Fibroblast of mammary gland (primary cell): ENCODE results near the gene PCDHA5.
"Not testable (repeated sequence)": the region's sequence is repeated elsewhere in the genome, so short reads cannot be mapped to it uniquely, and the experiment has no call there.

ENCODE experiments used
- DNase-seq: peaks from one replicate; pipeline ENCODE4 v3.0.0-alpha.2; 2010; ENCODE audit warnings: low read depth
- H3K4me3 ChIP-seq: 2 replicates; pipeline ENCODE4 v1.5.1; 2011; ENCODE audit warnings: low read depth, mild to moderate bottlenecking, low read length, moderate library complexity; ENCODE audit not compliant: control insufficient read depth
- TF ChIP-seq, protein P1 (sequence below): conservative IDR thresholded peaks from 2 replicates; pipeline ENCODE4 v1.5.1; 2011; ENCODE audit warnings: low read depth, low read length, inconsistent platforms; ENCODE audit not compliant: control insufficient read depth, insufficient read depth

PCDHA5 gene

GRCh38 chr5:140806834-140807775, 14.3 kb upstream of the PCDHA5 start, which contains the start of gene PCDHA4:
Gene PCDHA4 (plus strand): TSS chr5:140807068.
- TF ChIP-seq, protein P1, sequence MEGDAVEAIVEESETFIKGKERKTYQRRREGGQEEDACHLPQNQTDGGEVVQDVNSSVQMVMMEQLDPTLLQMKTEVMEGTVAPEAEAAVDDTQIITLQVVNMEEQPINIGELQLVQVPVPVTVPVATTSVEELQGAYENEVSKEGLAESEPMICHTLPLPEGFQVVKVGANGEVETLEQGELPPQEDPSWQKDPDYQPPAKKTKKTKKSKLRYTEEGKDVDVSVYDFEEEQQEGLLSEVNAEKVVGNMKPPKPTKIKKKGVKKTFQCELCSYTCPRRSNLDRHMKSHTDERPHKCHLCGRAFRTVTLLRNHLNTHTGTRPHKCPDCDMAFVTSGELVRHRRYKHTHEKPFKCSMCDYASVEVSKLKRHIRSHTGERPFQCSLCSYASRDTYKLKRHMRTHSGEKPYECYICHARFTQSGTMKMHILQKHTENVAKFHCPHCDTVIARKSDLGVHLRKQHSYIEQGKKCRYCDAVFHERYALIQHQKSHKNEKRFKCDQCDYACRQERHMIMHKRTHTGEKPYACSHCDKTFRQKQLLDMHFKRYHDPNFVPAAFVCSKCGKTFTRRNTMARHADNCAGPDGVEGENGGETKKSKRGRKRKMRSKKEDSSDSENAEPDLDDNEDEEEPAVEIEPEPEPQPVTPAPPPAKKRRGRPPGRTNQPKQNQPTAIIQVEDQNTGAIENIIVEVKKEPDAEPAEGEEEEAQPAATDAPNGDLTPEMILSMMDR, result peak; percentile 38
- DNase-seq, result peak; percentile 13
- H3K4me3 ChIP-seq, result no peak within 1 kb of the TSS

DNA sequence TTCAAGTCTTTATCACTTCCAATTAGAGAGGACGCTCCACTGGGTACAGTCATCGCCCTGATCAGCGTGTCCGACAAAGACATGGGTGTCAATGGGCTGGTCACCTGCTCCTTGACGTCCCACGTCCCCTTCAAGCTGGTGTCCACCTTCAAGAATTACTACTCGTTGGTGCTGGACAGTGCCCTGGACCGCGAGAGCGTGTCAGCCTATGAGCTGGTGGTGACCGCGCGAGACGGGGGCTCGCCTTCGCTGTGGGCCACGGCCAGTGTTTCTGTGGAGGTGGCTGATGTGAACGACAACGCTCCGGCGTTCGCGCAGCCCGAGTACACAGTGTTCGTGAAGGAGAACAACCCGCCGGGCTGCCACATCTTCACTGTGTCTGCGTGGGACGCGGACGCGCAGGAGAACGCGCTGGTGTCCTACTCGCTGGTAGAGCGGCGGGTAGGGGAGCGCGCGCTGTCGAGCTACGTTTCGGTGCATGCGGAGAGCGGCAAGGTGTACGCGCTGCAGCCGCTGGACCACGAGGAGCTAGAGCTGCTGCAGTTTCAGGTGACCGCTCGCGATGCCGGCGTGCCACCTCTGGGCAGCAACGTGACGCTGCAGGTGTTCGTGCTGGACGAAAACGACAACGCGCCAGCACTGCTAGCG, 13.0 kb upstream of the PCDHA5 start:
- not testable (repeated sequence) for H3K4me3 ChIP-seq, DNase-seq

GRCh38 chr5:140808889-140809291, 12.5 kb upstream of the PCDHA5 start:
- TF ChIP-seq, protein P1, result no peak
- no peak for DNase-seq
- H3K4me3 ChIP-seq, result no peak overlapping the region

- TF ChIP-seq, protein P1, result no peak
- H3K4me3 ChIP-seq, result no peak overlapping the region
- DNase-seq, result no peak
Measured at GRCh38 chr5:140822281-140822629, 842 bp downstream of the PCDHA5 start.

DNA sequence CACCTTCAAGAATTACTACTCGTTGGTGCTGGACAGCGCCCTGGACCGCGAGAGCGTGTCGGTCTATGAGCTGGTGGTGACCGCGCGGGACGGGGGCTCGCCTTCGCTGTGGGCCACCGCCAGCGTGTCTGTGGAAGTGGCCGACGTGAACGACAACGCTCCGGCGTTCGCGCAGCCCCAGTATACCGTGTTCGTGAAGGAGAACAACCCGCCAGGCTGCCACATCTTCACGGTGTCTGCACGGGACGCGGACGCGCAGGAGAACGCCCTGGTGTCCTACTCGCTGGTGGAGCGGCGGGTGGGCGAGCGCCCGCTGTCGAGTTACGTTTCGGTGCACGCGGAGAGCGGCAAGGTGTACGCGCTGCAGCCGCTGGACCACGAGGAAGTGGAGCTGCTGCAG, 1.6 kb downstream of the PCDHA5 start:
- not testable (repeated sequence) for H3K4me3 ChIP-seq, DNase-seq

DNA sequence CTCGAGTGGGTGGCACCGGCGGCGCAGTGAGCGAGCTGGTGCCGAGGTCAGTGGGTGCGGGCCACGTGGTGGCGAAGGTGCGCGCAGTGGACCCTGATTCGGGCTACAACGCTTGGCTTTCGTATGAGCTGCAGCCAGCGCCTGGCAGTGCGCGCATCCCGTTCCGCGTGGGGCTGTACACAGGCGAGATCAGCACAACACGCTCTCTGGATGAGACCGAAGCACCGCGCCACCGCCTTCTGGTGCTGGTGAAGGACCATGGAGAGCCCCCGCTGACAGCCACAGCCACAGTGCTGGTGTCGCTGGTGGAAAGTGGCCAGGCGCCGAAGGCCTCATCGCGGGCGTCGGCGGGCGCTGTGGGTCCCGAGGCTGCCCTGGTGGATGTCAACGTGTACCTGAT, 2.1 kb downstream of the PCDHA5 start:
- TF ChIP-seq, protein P1, result no peak
- DNase-seq, result no peak
- no peak overlapping the region for H3K4me3 ChIP-seq

- TF ChIP-seq, protein P1, result peak; percentile 30
- H3K4me3 ChIP-seq, result peak within 1 kb of the TSS; percentile 9
- DNase-seq, result peak; percentile 15
Measured at GRCh38 chr5:140827704-140828361, 6.4 kb downstream of the PCDHA5 start, which contains the start of gene PCDHA6. Gene PCDHA6 (plus strand): TSS chr5:140827960. CDS start chr5:140828092, 132 bp downstream.
